GM19395 (cell line): ENCODE measurements around the gene C4orf50.

Experiments
- ATAC-seq: cut with Tn5 transposase; IDR thresholded peaks from one replicate; pipeline ENCODE4 v1.9.1; 2021; ENCODE audit warnings: mild to moderate bottlenecking, moderate library complexity; ENCODE audit not compliant: unreplicated experiment

C4orf50 gene

DNA sequence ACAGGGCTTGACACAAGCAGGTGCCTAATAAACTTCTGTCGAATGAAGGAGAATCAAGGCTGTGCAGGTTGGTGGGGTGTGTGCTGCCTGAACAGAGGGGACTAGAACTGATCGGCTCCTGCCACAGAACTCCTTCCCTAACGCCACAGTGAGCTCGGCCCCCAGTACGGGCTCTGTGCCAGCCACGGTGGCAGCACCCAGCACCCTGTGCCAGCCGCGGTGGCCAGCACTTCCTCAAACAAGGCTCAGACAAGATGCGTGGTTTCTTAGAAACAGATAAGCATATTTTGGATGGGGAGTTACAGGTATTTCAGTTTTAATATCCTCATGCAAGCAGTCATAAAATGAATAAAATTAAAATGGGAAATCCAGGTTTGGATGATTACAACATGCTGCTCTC is 26.0 kb upstream of the C4orf50 start:
- no peak for ATAC-seq

DNA sequence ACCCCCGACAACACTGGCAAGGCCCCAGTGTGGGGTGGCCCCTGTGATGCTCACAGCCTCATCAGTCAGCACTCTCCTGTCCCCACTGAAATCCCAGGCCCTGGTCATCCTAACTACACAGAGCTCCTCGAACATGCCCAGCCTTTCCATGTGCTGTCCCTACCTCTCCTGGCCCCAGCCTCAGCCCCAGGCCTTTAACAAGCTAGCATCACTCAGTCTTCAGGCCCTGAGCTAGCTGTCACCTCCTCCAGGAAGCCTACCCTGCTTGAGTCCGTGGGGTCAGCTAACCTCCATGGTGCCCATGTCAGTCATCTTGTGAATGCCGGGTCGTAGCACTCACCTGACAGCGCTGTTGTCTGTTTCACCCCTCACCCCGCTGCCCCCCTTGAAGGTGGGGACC is 25.6 kb upstream of the C4orf50 start:
- no peak for ATAC-seq

DNA sequence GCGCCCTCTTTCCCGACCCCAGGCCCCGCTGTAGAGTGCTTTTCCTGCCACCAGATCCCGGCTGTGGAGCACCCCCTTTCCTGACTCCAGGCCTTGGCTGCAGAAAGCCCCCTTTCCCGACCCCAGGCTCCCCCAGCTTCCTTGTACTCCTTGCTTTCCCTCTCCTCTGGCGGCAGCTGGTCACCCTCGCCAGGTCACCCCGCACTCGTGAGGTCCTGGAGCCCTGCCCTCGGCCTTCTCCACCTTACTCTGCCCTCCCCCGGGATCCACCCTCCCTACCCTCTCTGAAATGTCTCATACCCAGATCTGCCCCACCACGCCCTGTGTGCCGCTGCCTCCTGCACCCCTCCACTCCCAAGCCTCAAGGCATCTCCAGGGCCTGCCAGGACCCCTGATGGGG is 25.0 kb upstream of the C4orf50 start:
- no peak for ATAC-seq

DNA sequence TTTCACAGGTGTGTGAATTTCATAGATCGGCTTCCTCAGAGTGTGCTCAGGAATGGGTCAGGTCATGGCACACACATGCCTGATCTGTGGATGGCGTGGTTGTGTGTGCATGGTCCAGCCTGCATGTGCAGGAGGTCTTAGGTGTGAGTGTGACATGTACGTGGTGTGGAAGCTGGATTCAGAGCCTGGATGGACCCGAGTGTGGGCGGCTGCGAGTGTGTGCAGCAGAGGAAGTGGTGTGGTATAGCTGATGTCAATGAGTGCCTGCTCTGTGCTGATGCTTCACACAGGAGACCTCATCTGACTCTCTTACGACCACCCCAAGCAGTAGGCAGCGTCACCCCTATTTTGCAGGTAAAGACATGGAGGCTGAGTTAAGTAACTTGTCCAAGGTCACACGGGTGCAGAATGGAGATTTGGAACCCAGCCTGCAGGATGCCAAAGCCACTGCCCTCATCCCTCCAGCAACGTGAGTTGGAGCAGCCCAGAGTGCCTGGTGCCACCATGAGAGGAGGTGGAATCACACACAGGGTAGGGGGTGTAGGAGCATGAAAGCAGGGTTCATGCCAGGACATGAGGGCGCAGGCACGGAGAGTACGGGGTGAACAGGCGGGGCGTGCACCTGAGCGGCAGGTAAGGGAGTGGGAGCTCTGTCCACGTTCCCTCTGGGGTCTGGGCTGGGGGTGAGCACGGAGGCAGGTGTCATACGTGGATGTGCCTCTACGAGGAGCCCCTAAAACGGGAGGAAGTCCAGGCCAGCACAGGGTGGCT is 24.2 kb upstream of the C4orf50 start:
- no peak for ATAC-seq

DNA sequence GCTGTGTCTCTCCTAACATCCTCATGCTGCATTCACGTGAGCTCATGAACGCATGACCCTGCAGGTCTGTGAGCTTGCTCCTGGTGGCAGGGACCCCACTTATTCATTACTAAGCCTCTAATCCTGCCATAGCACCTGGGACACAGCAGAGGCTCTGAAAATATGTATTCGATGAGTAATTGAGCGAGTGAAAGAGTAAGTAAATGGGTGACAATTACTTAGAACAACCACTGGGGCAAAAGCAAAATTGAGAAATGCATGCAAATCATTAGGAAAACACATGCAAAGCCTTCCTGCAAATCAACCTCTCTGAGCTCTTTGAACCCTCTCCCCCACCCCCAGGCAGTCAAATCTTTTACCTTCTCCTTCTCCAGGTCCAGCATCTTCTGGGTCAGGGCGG is 23.6 kb upstream of the C4orf50 start:
- no peak for ATAC-seq

DNA sequence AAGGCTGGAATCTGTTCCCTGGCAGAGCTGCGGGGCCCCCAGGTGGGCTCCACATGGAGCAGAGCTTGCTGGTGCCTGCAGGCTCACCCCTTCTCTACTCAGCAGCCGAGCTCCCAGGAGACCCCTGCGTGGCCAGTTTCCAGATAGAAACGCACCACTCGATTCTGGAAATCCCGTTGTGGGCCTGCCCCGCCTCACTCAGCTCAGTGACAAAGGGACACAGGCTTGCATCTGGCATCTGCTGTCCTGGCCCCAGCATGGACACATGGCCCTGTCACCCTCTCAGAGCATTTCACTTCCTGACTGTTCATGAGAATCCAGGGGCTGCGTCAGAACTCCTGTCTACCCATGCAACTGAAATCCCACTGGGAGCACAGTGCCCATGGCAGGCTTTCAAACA is 20.5 kb upstream of the C4orf50 start:
- ATAC-seq: no peak

DNA sequence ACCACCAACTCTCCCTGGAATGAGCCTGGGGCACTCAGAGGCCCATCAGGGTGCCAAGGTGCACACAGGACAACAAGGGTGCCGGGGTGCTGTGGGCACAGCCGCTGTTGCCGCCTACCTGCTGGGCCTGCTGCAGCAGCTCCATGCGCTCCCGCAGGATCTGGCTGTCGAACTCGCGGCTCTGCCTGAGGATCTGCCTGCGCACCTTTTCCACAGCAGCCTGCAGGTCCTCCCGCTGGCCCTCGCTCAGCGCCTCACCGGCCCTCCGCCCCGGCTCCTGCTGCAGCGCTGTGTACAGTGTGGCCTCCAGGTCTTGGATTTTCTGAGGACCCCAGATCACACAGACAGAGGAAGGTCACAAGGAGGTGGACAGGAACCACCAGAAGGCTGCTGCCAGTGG is 17.6 kb upstream of the C4orf50 start:
- ATAC-seq: no peak

DNA sequence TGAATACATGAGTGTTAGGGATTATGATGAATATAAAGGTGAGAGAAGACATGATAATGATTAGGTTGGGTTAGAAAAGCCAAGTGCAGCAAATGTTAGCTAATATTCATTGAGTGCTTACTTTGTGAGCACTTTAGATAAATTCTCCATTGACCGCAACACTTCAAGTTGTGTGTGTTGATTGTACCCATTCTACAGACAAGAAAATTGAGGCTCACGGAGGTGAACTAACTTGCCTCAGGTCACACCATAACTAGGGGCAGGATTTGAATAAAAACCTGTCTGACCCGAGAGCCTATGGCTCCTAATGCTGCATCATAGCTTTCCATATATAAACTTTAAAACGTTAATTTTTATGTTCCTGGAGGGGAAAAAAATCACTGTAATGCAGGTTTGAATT is 15.2 kb upstream of the C4orf50 start:
- ATAC-seq: no peak

DNA sequence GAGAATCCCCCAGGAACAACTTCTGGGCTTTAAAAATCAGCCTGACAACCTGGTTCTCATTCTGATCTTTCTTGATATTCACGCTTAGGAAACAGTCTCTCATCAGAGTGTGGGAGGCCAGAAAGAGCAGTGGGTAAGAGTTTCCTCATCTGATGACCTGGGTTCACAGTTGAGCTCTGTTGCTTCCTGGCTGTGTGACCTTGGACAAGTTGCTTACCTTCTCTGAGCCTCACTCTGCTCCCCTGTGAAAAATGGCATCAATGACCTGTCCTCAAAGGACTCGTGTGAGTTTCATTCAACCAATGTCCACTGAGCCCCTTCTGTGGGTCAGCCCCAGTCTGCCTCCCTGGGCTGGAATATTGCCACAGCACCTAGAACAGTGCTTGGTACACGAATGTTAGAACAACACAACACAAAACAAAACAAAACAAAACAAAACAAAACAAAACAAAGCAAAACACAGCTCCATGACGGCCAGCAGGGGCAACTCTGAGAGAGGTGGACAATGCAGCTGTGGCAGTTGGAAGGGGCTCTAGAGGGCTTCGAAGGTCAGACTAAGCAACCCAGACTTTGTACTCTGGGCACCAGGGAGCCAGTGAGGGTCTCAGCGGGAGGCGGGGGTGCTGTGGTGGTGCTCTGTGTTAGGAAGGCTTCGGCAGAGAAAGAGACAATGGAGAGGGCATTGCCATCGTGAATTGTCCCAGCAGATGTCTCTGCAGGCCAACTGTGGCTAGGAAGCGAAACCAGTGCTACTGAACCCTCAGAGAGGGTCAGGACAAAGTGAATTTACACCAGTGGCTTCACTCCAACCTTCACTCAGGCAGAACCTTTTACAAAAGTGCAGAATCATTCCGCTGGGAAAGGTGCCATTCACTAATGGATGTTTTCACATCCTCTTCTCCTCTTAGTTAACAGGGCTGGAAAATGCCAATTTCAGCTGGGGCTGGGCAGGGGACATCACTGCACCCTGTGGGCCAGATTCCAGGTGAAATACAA is 14.3 kb upstream of the C4orf50 start:
- ATAC-seq: no peak

DNA sequence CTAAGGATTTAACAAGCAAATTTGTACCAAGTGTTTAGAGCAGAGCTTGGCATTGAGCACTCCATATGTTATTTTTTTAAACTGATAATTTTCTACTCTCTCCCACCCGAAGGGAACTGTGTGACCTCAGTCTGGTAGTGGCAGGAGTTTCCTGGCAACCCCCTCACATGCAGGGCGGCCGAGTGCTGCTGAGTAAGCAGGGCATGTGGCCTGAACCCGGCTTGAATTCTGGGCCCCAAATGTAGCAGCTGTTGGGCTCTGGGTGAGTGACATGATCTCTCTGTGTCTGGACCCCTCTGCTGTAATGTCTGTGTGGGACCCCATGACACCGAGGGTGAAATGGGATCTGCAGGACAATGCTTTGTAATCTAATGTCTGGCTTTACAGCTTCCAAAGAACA is 13.6 kb upstream of the C4orf50 start:
- no peak for ATAC-seq

DNA sequence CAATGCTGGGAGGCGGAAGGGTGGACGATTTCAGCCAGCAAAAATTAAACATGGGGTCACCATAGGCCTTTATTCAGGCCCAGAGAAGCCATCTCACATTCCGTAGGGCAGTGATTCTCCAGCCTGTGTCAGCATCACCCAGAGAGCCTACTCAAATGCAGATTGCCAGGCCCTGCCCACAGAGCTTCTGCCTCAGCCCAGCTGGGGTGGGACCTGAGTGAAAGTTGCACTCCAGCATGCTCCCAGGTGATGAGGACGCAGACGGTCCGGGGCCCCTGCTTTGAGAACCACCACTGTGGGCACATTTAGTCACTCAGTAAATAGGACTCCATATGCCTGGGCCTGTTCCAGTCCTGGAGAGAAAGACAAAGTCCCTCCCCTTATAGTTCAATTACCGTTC is 12.4 kb upstream of the C4orf50 start:
- no peak for ATAC-seq

DNA sequence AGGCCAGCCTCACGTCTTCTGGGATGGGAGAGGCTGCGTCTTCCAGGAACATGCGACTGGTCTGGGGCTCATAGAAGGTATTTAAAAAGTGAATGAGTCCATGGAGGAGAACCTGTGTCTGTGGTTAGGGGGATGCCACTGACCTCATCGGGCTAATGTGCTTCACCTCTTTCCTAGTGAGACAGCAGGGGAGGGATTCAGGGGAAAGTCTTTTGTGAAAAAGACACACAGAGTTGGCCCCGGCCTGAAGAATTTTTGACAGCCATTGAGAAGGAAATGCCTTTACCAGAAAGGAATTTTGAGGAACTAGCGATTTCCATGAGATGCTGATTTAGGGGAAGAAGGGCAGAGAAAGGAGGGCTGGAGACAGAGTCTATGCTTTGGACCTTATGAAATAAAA is 11.0 kb upstream of the C4orf50 start:
- ATAC-seq: no peak

DNA sequence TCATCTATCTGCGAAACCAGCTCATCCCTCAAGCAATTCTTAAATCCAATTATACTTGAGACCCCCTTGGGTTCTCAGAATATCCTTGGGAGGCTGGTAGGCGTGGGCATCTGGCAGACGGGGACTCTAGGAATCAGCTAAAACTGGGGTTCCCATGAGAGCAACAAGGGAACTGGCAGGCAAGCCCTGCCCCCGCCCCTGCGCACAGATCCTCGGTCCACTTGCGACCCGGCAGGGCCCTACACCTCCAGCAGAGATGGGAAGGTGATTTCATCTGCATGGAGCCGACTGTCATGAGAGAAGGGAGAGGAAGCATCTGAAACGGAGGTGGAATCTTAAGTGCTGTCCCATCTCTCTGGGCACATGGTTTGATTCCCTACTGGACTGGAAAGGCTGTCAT is 9.9 kb upstream of the C4orf50 start:
- no peak for ATAC-seq

DNA sequence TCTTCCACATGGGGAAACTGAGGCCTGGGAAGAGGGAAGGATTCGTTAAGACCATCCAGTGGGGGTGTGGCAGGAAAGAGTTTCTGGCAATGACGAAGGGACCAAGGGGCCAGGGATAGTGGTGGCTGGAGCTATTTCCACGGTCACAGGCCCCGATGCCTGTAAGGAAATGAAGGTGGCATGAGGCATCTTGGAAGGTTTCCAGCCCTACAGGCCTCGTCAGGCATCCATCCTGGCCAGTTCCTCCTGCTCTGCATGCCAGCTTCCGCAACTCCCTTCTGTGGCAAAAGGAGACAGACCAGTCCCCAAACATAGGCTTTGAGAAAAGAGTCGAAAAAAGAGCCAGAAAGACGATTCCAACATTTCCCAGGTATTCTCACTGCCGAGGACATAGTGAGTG is 9.2 kb upstream of the C4orf50 start:
- no peak for ATAC-seq

DNA sequence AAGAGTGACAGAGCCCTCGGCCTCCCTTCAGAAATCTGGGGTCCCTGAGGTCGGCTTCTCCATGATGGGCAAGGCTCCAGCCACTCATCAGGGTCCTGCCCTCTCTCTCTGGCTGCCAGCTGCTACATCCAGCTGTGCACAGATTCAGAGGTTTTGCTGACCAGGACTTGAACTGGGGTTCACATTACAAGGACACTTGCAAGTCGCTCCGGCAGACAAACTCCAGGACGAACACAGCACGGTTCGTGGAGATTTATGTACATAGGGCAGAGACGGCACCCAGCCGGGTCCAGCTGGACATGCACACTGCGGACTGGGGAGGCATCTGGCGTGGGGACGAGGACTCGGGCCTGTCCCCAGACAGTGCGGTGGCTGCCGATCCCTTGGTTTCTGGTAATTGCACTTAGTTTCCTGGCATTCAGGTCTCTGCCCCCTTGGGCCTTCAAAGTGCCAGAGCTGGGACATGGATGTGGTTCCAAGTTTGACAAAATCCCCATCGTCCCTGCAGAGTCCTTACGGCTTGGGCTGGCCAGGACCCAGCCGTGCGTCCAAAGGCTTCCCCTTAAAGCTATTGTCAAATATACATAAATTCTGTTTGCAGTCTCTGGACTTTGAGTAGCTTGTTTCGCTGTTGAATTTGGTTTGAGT is 6.2 kb upstream of the C4orf50 start:
- ATAC-seq: no peak

DNA sequence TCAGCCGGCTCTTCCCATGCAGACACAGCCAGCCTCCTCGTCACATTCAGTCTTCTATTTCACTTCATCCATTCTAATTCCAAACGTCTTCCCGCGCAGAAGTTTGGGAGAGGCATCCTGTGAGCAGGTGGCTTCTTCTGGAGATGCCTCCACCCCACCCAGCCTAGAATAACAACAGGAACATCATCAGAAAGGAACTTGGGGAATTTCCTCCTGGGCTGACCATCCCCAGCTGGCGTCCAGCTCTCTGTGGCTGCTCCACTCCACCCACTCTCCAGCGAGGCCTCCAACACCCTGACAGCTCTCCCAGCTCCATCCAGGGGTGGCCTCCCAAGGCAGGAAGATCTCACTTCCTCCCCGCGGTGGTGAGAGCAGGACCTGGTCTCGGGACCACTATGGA is 5.5 kb upstream of the C4orf50 start:
- ATAC-seq: no peak

DNA sequence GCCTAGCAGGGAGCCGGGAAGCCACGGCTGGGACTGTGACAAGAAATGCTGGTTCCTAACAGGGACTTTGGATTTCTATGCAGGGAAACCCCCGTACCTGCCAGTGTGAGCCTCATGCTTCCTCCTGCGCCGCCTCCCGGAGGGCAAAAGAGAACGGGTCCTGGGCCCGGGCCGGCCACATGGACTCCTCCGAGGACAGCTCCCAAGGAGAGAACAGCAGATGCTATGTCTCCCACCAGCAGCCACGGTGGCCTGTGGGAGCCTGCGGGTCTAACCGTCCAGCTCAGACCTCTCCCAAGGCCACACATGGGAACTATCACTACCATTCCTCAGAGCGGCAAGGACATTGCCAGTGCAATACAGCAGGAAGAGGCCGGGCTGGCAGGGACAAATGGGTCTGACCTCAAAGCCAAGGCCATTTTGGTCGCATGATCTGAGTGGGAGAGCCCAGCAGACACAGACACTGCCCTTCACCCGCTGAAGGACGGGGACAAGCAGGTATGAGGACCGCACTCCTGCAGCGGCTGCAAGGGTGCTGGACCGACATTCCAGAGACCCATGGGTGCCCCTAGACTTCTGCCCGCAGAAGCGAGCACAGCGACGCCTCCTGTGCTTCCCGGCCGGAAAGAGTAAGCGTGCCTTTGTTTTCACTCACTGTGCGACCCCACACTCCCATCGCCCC is 4.5 kb upstream of the C4orf50 start:
- ATAC-seq: no peak

DNA sequence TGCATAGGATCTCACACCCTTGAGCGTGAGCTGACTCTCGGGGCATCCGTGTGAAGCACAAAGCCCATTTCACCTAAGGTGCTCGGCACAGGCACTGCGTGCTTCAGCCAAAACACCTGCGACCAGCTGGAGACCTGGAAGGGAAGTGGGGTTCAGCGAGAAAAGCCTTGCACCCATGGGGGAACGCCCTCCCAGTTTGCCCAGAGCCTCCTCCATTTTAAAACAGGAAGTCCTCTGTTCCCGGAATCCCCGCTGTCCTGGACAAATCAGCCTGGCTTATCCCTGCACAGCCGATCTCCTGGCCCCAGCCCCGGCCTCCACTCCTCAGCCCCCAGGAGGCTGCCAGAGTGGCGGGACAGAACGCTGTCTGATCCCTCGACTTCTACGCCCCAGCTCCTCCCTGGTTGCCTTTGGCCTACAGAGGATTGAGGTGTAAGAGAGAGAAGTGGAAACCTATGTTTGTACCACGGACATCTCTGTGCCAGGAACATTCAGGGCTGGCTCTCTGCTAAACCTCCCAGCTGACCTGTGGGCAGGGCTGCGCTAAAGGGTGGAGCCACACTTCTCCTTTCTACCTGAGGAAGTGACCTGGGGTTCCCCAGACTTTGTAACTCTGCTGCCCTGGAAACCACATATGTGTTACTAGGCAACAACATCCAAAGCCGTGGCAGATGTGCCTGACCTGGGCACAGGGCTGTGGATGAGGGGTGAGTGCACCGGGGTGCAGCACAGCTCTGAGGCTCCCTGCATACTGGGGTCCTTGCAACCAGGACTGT is 3.8 kb upstream of the C4orf50 start:
- ATAC-seq: no peak

DNA sequence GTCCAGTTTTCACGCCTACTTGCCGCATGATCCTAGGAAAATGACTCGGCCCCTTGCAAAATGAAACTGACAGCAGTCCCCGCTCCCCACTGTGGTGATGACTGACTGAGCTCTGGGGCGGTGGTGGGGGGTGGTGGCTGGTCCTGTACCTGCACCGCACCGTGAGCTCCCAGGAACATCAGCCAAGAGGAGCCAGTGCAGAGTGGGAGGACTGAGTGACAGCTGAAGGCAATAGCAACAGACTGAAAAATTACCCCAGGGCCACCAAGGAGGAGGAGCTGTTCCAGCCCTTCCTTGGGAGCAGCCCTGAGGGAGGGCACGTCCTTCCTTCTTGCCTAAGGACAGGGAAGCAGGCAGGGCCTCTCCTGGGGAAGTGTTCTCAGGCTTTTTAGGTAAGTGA is 2.4 kb upstream of the C4orf50 start:
- no peak for ATAC-seq
